Measurements from ENCODE around the gene PPP3CB.

The PPP3CB gene

GRCh38 chr10:73495884-73496674, at the start of gene PPP3CB:
TSS of gene PPP3CB (minus strand) at chr10:73496024. CDS start at chr10:73495889, 135 bp downstream.
- no peaks in the 10 kb centered on the region; the same call in 1 of the 2 replicates for H3K36me3 ChIP-seq (ENCODE audit: insufficient read depth, low read length)
- DNase-seq (ENCODE audit: low read depth, low spot score): peak; percentile 60
- H3K27ac ChIP-seq: peak within 1 kb of the TSS; percentile 82
- no peaks in the 10 kb centered on the region for H3K9me3 ChIP-seq (ENCODE audit: low read depth, low read length)
- TF ChIP-seq FOXP2 (optimal IDR thresholded peaks at IDR 0.05; ENCODE audit: control extremely low read depth, extremely low read length, insufficient read depth) (no peak), EZH2 (IDR thresholded peaks at IDR 0.05) (no peak), POLR2AphosphoS5 (IDR thresholded peaks at IDR 0.05; ENCODE audit: borderline replicate concordance, low read depth, low read length) (0 out of 2 replicates have a peak, but pooled peaks have one; percentile 19)
- peak within 1 kb of the TSS; percentile 84 for H3K4me3 ChIP-seq
- H3K9ac ChIP-seq (ENCODE audit: insufficient read length): peak within 1 kb of the TSS; percentile 87

GRCh38 chr10:73545357-73545756, 49.5 kb upstream of the PPP3CB start:
- Histone ChIP-seq H3K9ac (ENCODE audit: insufficient read length) (no peak overlapping the region), H3K36me3 (ENCODE audit: insufficient read depth, low read length) (no peaks in the 10 kb centered on the region), H3K9me3 (ENCODE audit: low read depth, low read length) (no peaks in the 10 kb centered on the region), H3K4me3 (no peak overlapping the region), H3K27ac (no peak overlapping the region)
- TF ChIP-seq EZH2 (IDR thresholded peaks at IDR 0.05) (no peak), POLR2AphosphoS5 (IDR thresholded peaks at IDR 0.05; ENCODE audit: borderline replicate concordance, low read depth, low read length) (no peak), FOXP2 (optimal IDR thresholded peaks at IDR 0.05; ENCODE audit: control extremely low read depth, extremely low read length, insufficient read depth) (no peak)
- DNase-seq (ENCODE audit: low read depth, low spot score): no peak

- no peaks in the 10 kb centered on the region for H3K36me3 ChIP-seq (ENCODE audit: insufficient read depth, low read length)
- DNase-seq (ENCODE audit: low read depth, low spot score): no peak
- H3K9ac ChIP-seq (ENCODE audit: insufficient read length): no peak overlapping the region
- TF ChIP-seq EZH2 (IDR thresholded peaks at IDR 0.05) (no peak), POLR2AphosphoS5 (IDR thresholded peaks at IDR 0.05; ENCODE audit: borderline replicate concordance, low read depth, low read length) (no peak), FOXP2 (optimal IDR thresholded peaks at IDR 0.05; ENCODE audit: control extremely low read depth, extremely low read length, insufficient read depth) (no peak)
- no peak overlapping the region for H3K27ac ChIP-seq
- H3K4me3 ChIP-seq: no peak overlapping the region
- H3K9me3 ChIP-seq (ENCODE audit: low read depth, low read length): no peaks in the 10 kb centered on the region
Observed at GRCh38 chr10:73537709-73538108, 41.9 kb upstream of the PPP3CB start.

GRCh38 chr10:73537288-73537687, 41.5 kb upstream of the PPP3CB start:
- DNase-seq (ENCODE audit: low read depth, low spot score): no peak
- Histone ChIP-seq H3K27ac (no peak overlapping the region), H3K9ac (ENCODE audit: insufficient read length) (no peak overlapping the region), H3K9me3 (ENCODE audit: low read depth, low read length) (no peaks in the 10 kb centered on the region), H3K36me3 (ENCODE audit: insufficient read depth, low read length) (no peaks in the 10 kb centered on the region), H3K4me3 (no peak overlapping the region)
- no peak for TF ChIP-seq POLR2AphosphoS5 (IDR thresholded peaks at IDR 0.05; ENCODE audit: borderline replicate concordance, low read depth, low read length)
- no peak for TF ChIP-seq EZH2 (IDR thresholded peaks at IDR 0.05)
- TF ChIP-seq FOXP2 (optimal IDR thresholded peaks at IDR 0.05; ENCODE audit: control extremely low read depth, extremely low read length, insufficient read depth): no peak

GRCh38 chr10:73534857-73535256, 39.0 kb upstream of the PPP3CB start:
- DNase-seq (ENCODE audit: low read depth, low spot score): no peak
- H3K27ac ChIP-seq: no peak overlapping the region
- H3K9me3 ChIP-seq (ENCODE audit: low read depth, low read length): no peaks in the 10 kb centered on the region
- no peak overlapping the region for H3K4me3 ChIP-seq
- H3K36me3 ChIP-seq (ENCODE audit: insufficient read depth, low read length): no peaks in the 10 kb centered on the region
- no peak overlapping the region for H3K9ac ChIP-seq (ENCODE audit: insufficient read length)
- TF ChIP-seq POLR2AphosphoS5 (IDR thresholded peaks at IDR 0.05; ENCODE audit: borderline replicate concordance, low read depth, low read length) (no peak), EZH2 (IDR thresholded peaks at IDR 0.05) (no peak), FOXP2 (optimal IDR thresholded peaks at IDR 0.05; ENCODE audit: control extremely low read depth, extremely low read length, insufficient read depth) (no peak)

GRCh38 chr10:73529089-73529832, 33.4 kb upstream of the PPP3CB start:
- Histone ChIP-seq H3K27ac (no peak overlapping the region), H3K36me3 (ENCODE audit: insufficient read depth, low read length) (no peaks in the 10 kb centered on the region), H3K4me3 (no peak overlapping the region), H3K9ac (ENCODE audit: insufficient read length) (no peak overlapping the region), H3K9me3 (ENCODE audit: low read depth, low read length) (no peaks in the 10 kb centered on the region)
- DNase-seq (ENCODE audit: low read depth, low spot score): peak; percentile 12
- no peak for TF ChIP-seq FOXP2 (optimal IDR thresholded peaks at IDR 0.05; ENCODE audit: control extremely low read depth, extremely low read length, insufficient read depth)
- no peak for TF ChIP-seq POLR2AphosphoS5 (IDR thresholded peaks at IDR 0.05; ENCODE audit: borderline replicate concordance, low read depth, low read length)
- no peak for TF ChIP-seq EZH2 (IDR thresholded peaks at IDR 0.05)

- no peak for TF ChIP-seq POLR2AphosphoS5 (IDR thresholded peaks at IDR 0.05; ENCODE audit: borderline replicate concordance, low read depth, low read length)
- TF ChIP-seq FOXP2 (optimal IDR thresholded peaks at IDR 0.05; ENCODE audit: control extremely low read depth, extremely low read length, insufficient read depth): no peak
- TF ChIP-seq EZH2 (IDR thresholded peaks at IDR 0.05): no peak
- Histone ChIP-seq H3K36me3 (ENCODE audit: insufficient read depth, low read length) (no peaks in the 10 kb centered on the region; the same call in 1 of the 2 replicates), H3K27ac (no peak overlapping the region), H3K9ac (ENCODE audit: insufficient read length) (no peak overlapping the region), H3K9me3 (ENCODE audit: low read depth, low read length) (no peaks in the 10 kb centered on the region), H3K4me3 (no peak overlapping the region)
- no peak for DNase-seq (ENCODE audit: low read depth, low spot score)
Observed at GRCh38 chr10:73522263-73522662, 26.4 kb upstream of the PPP3CB start.

- H3K36me3 ChIP-seq (ENCODE audit: insufficient read depth, low read length): no peaks in the 10 kb centered on the region; the same call in 1 of the 2 replicates
- TF ChIP-seq POLR2AphosphoS5 (IDR thresholded peaks at IDR 0.05; ENCODE audit: borderline replicate concordance, low read depth, low read length): no peak
- TF ChIP-seq FOXP2 (optimal IDR thresholded peaks at IDR 0.05; ENCODE audit: control extremely low read depth, extremely low read length, insufficient read depth): no peak
- TF ChIP-seq EZH2 (IDR thresholded peaks at IDR 0.05): no peak
Observed at GRCh38 chr10:73519336-73519735, 23.5 kb upstream of the PPP3CB start.

More at GRCh38 chr10:73519336-73519735, 23.5 kb upstream of the PPP3CB start:
- DNase-seq (ENCODE audit: low read depth, low spot score): no peak
- H3K9me3 ChIP-seq (ENCODE audit: low read depth, low read length): no peaks in the 10 kb centered on the region
- no peak overlapping the region for H3K27ac ChIP-seq
- H3K9ac ChIP-seq (ENCODE audit: insufficient read length): no peak overlapping the region
- H3K4me3 ChIP-seq: no peak overlapping the region
